Measurements from ENCODE around the gene MALSU1. TPM values are rescaled to one million over a fixed set of nuclear protein-coding genes. Genes with fewer than 3 reads are reported as not detected.

MALSU1 gene
- total RNA-seq, 1 donor from 2014 or later, result 62.3 TPM

DNA sequence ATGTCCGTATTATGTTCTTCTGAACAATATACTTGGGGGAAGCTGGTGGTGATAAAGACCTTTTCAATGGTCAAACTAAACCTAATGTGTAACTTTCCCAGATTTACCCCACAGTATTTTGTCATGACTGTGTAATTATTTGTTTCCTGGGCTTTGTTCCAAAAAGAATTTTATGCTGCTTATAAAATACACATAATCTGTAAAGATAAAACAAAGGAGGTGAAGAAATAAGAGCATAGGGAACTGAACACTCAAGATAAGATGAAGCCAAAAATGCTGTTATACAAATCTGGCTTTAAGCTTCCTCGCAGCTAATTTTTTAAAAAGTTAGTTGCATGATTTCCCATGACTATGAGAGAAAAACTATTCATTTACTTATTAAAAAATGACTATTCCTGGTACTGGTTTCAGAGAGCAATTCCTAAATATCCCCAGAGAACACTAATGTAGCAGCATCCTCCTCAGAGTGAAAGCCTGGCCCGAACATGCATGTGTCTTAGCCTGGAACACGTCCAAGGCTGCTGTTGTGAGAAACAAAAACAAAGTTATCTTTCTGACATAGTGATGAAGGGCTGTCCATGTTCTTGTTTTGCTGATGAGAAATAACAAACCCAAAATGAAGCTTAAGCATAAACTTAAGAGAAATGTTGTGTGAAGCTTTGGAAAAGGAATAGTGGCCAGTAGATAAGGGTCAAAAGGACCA is 33.9 kb downstream of the MALSU1 start:
- H3K9me3 Mint-ChIP-seq (ENCODE audit: unreplicated experiment), result no peaks in the 10 kb centered on the region
- H3K27me3 Mint-ChIP-seq (ENCODE audit: low read depth, unreplicated experiment), result no peaks in the 10 kb centered on the region
- FAIRE-seq (no peak), DNase-seq (ENCODE audit: low read depth) (peak; percentile 46)
- peak overlapping the region; percentile 3 for H3K4me3 Mint-ChIP-seq (ENCODE audit: unreplicated experiment)
- Histone ChIP-seq H2AFZ (ENCODE audit: low read depth, low read length) (no peak overlapping the region), H3K4me3 (ENCODE audit: insufficient read depth, low read depth, low read length) (no peak overlapping the region), H3K27ac (ENCODE audit: low read depth, low read length) (peak overlapping the region; percentile 86), H3K4me1 (ENCODE audit: insufficient read depth, low read length) (peaks cover 33% of the 10 kb centered on the region), H3K36me3 (ENCODE audit: insufficient read depth, low read length) (peaks cover 16% of the 10 kb centered on the region), H3K9me3 (ENCODE audit: insufficient read depth, low read depth, low read length) (peaks cover 4% of the 10 kb centered on the region), H3K79me2 (ENCODE audit: insufficient read depth, low read length) (peaks cover 33% of the 10 kb centered on the region), H3K9ac (ENCODE audit: low read length) (peak overlapping the region; percentile 55), H3K4me2 (ENCODE audit: low read length) (peak overlapping the region; percentile 72), H3K27me3 (ENCODE audit: insufficient read depth, low read length) (no peaks in the 10 kb centered on the region), H4K20me1 (ENCODE audit: insufficient read depth, low read length) (no peaks in the 10 kb centered on the region)
- peaks cover 39% of the 10 kb centered on the region for H3K4me1 Mint-ChIP-seq (ENCODE audit: low read depth, unreplicated experiment)
- peak overlapping the region; percentile 93 for H3K27ac Mint-ChIP-seq (ENCODE audit: unreplicated experiment)
- peaks cover 38% of the 10 kb centered on the region for H3K36me3 Mint-ChIP-seq (ENCODE audit: low read depth, unreplicated experiment)
- no peak for TF ChIP-seq EZH2 (IDR thresholded peaks at IDR 0.05; ENCODE audit: insufficient read depth, low read length)
- TF ChIP-seq, protein P1, sequence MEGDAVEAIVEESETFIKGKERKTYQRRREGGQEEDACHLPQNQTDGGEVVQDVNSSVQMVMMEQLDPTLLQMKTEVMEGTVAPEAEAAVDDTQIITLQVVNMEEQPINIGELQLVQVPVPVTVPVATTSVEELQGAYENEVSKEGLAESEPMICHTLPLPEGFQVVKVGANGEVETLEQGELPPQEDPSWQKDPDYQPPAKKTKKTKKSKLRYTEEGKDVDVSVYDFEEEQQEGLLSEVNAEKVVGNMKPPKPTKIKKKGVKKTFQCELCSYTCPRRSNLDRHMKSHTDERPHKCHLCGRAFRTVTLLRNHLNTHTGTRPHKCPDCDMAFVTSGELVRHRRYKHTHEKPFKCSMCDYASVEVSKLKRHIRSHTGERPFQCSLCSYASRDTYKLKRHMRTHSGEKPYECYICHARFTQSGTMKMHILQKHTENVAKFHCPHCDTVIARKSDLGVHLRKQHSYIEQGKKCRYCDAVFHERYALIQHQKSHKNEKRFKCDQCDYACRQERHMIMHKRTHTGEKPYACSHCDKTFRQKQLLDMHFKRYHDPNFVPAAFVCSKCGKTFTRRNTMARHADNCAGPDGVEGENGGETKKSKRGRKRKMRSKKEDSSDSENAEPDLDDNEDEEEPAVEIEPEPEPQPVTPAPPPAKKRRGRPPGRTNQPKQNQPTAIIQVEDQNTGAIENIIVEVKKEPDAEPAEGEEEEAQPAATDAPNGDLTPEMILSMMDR (IDR thresholded peaks at IDR 0.05; ENCODE audit: insufficient read depth, low read depth, low read length), result no peak

DNA sequence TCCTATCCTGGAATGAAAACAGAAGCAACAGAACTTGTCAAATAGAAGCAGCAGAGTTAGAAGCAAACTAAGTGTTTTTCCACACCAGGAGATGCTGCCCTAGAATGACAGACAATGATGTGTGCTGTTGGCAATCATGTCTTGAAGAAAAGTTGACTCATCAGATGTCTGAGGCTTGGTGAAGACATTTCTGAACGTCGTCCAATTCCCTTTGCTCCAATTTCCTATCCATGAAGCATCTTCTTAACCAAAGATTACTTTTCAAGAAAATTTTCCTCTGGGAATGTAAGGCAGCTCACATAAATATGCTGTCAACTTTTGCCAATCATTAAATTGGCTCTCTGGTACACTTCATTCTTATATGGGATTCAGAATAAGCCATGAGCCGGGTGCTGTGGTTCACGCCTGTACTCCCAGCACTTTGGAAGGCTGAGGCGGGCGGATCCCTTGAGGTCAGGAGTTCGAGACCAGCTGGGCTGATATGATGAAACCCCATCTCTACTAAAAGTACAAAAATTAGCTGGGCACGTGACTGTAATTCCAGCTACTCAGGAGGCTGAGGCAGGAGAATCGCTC is 34.6 kb downstream of the MALSU1 start:
- no peaks in the 10 kb centered on the region for H3K9me3 Mint-ChIP-seq (ENCODE audit: unreplicated experiment)
- Histone ChIP-seq H3K27me3 (ENCODE audit: insufficient read depth, low read length) (no peaks in the 10 kb centered on the region), H3K79me2 (ENCODE audit: insufficient read depth, low read length) (peaks cover 29% of the 10 kb centered on the region), H3K27ac (ENCODE audit: low read depth, low read length) (peak overlapping the region; percentile 86), H3K9ac (ENCODE audit: low read length) (peak overlapping the region; percentile 57), H3K4me2 (ENCODE audit: low read length) (peak overlapping the region; percentile 72), H3K4me1 (ENCODE audit: insufficient read depth, low read length) (peaks cover 33% of the 10 kb centered on the region), H3K36me3 (ENCODE audit: insufficient read depth, low read length) (peaks cover 23% of the 10 kb centered on the region), H3K4me3 (ENCODE audit: insufficient read depth, low read depth, low read length) (no peak overlapping the region), H4K20me1 (ENCODE audit: insufficient read depth, low read length) (no peaks in the 10 kb centered on the region), H3K9me3 (ENCODE audit: insufficient read depth, low read depth, low read length) (peaks cover 4% of the 10 kb centered on the region), H2AFZ (ENCODE audit: low read depth, low read length) (no peak overlapping the region)
- H3K36me3 Mint-ChIP-seq (ENCODE audit: low read depth, unreplicated experiment), result peaks cover 34% of the 10 kb centered on the region
- DNase-seq (ENCODE audit: low read depth), result peak; percentile 95
- TF ChIP-seq, protein P1 (IDR thresholded peaks at IDR 0.05; ENCODE audit: insufficient read depth, low read depth, low read length), result no peak
- no peak for TF ChIP-seq EZH2 (IDR thresholded peaks at IDR 0.05; ENCODE audit: insufficient read depth, low read length)
- H3K27me3 Mint-ChIP-seq (ENCODE audit: low read depth, unreplicated experiment), result no peaks in the 10 kb centered on the region
- H3K27ac Mint-ChIP-seq (ENCODE audit: unreplicated experiment), result peak overlapping the region; percentile 93
- peaks cover 39% of the 10 kb centered on the region for H3K4me1 Mint-ChIP-seq (ENCODE audit: low read depth, unreplicated experiment)
- FAIRE-seq, result peak; percentile 99
- no peak overlapping the region for H3K4me3 Mint-ChIP-seq (ENCODE audit: unreplicated experiment)
